ENCODE results near the gene LY9. TPM values are rescaled to one million over a fixed set of nuclear protein-coding genes. Genes with fewer than 3 reads are reported as not detected.

LY9 gene
- total RNA-seq, 1 experiment from 2014 or later, result not detected

DNA sequence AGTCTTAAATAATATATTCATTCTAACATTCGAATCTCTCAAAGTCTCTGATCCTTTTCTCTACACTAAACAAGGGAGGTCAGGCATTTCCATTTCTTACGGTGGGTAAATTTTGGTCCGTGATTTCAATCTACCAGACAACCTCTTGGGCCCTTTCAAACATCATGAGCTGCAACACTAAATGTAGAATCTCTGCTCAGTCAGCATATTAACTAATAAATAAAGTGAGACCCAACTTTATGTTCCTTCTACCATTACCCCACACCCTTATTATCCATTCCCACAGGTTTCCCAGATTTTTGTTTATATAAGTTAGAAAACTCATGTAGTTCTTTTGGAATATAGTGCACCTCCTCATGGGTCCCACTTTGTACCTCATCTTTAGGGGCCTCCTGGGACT, 32.0 kb upstream of the LY9 start:
- peaks cover 7% of the 10 kb centered on the region in 2 experiments; a peak in 3 of 4 replicates for H3K4me1 Mint-ChIP-seq
- DNase-seq, result no peak
- Histone ChIP-seq H2BK12ac (ENCODE audit: insufficient read length, low read depth, low read length) (no peak overlapping the region), H3K14ac (ENCODE audit: insufficient read depth, low read length) (no peak overlapping the region), H3K9ac (ENCODE audit: extremely low read depth, insufficient read length, low read length) (no peak overlapping the region), H3K18ac (ENCODE audit: insufficient read length, low read depth, low read length) (no peak overlapping the region), H3K23me2 (ENCODE audit: insufficient read length, low read depth, low read length, poor library complexity, severe bottlenecking) (no peaks in the 10 kb centered on the region), H3K56ac (ENCODE audit: insufficient read length, low read depth, low read length) (no peak overlapping the region), H2AK5ac (ENCODE audit: insufficient read length, low read length) (no peak overlapping the region), H4K91ac (ENCODE audit: insufficient read length, low read depth, low read length) (no peak overlapping the region), H2BK20ac (ENCODE audit: low read depth, low read length, poor library complexity, severe bottlenecking) (no peak overlapping the region), H3K4ac (ENCODE audit: low read depth, low read length) (no peak overlapping the region), H4K20me1 (ENCODE audit: control insufficient read depth, insufficient read depth, insufficient read length) (no peaks in the 10 kb centered on the region), H3K23ac (ENCODE audit: insufficient read length, low read depth, low read length) (no peak overlapping the region), H3K9me3 (ENCODE audit: control insufficient read depth, low read depth, low read length) (no peaks in the 10 kb centered on the region), H3K4me2 (ENCODE audit: insufficient read depth, insufficient read length, low read length) (no peak overlapping the region), H3K27ac (ENCODE audit: insufficient read length, low read depth, low read length) (no peak overlapping the region), H2BK5ac (ENCODE audit: insufficient read length, low read length) (no peak overlapping the region), H3K4me1 (ENCODE audit: insufficient read depth, low read length) (no peaks in the 10 kb centered on the region), H3T11ph (ENCODE audit: low read length) (no peak overlapping the region), H2BK15ac (ENCODE audit: low read depth, low read length) (no peak overlapping the region), H3K27me3 (ENCODE audit: insufficient read depth, low read length) (no peaks in the 10 kb centered on the region), H4K5ac (ENCODE audit: insufficient read length, low read depth, low read length) (no peak overlapping the region), H3K79me1 (ENCODE audit: insufficient read depth, low read depth, low read length, poor library complexity, severe bottlenecking) (no peaks in the 10 kb centered on the region), H3K79me2 (ENCODE audit: insufficient read depth, low read length) (no peaks in the 10 kb centered on the region), H4K8ac (replicated peaks; ENCODE audit: insufficient read length, low read depth, low read length) (no peak overlapping the region), H2BK120ac (ENCODE audit: low read depth, low read length, poor library complexity, severe bottlenecking) (no peak overlapping the region), H2AFZ (ENCODE audit: low read length) (no peak overlapping the region)
- WGBS (ENCODE audit: extremely low coverage, insufficient read length, low lambda C conversion rate), result no CpG with 5 or more reads among the region's 3 CpGs
- H3K4me3 Mint-ChIP-seq, result no peak overlapping the region
- H3K36me3 Mint-ChIP-seq (ENCODE audit: insufficient read depth in 1 of 3, low read depth in 3 of 3), result no peaks in the 10 kb centered on the region
- no peak overlapping the region for H3K27ac Mint-ChIP-seq
- no peaks in the 10 kb centered on the region for H3K27me3 Mint-ChIP-seq (ENCODE audit: low read depth)
- TF ChIP-seq, protein P1, sequence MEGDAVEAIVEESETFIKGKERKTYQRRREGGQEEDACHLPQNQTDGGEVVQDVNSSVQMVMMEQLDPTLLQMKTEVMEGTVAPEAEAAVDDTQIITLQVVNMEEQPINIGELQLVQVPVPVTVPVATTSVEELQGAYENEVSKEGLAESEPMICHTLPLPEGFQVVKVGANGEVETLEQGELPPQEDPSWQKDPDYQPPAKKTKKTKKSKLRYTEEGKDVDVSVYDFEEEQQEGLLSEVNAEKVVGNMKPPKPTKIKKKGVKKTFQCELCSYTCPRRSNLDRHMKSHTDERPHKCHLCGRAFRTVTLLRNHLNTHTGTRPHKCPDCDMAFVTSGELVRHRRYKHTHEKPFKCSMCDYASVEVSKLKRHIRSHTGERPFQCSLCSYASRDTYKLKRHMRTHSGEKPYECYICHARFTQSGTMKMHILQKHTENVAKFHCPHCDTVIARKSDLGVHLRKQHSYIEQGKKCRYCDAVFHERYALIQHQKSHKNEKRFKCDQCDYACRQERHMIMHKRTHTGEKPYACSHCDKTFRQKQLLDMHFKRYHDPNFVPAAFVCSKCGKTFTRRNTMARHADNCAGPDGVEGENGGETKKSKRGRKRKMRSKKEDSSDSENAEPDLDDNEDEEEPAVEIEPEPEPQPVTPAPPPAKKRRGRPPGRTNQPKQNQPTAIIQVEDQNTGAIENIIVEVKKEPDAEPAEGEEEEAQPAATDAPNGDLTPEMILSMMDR (conservative IDR thresholded peaks at IDR 0.05), result no peak
- peaks cover 0 to 3% of the 10 kb centered on the region in 2 experiments; a peak in 1 of 5 replicates for H3K9me3 Mint-ChIP-seq
